Small intestine (tissue), 7 donors: ENCODE data around the gene MADCAM1. TPM values are rescaled to one million over a fixed set of nuclear protein-coding genes. Genes with fewer than 3 reads are reported as not detected.

ENCODE experiments used
- DNase-seq, 2 donors: peaks; one replicate each; pipeline versions ENCODE4 v3.0.0 to v3.0.0-alpha.2; 2013
- FAIRE-seq: peaks from 2 replicates; lab custom pipeline; 2012; peaks lifted over from hg19 to GRCh38; lab: Jason Lieb, UNC
- H3K27ac ChIP-seq, 3 donors: one replicate each; pipeline ENCODE4 v1.5.1; 2013; ENCODE audit warnings: low read length in 2 of 3, mild to moderate bottlenecking in 2 of 3, control low read depth in 1 of 3, inconsistent platforms in 1 of 3, low read depth in 1 of 3, moderate library complexity in 1 of 3
- H3K27me3 ChIP-seq, 3 donors: one replicate each; pipeline ENCODE4 v1.6.1; 2013; ENCODE audit warnings: low read length in 3 of 3, inconsistent platforms in 1 of 3; ENCODE audit not compliant: control insufficient read depth in 3 of 3, insufficient read depth in 3 of 3
- H3K36me3 ChIP-seq, 3 donors: one replicate each; pipeline ENCODE4 v1.6.1; 2013; ENCODE audit warnings: low read length in 3 of 3, inconsistent platforms in 1 of 3, low read depth in 1 of 3, mild to moderate bottlenecking in 1 of 3, moderate library complexity in 1 of 3; ENCODE audit not compliant: control insufficient read depth in 3 of 3, insufficient read depth in 2 of 3
- H3K4me1 ChIP-seq, 3 donors: one replicate each; pipeline ENCODE4 v1.6.1; 2013; ENCODE audit warnings: low read length in 2 of 3, inconsistent platforms in 1 of 3, low read depth in 1 of 3, mild to moderate bottlenecking in 1 of 3, moderate library complexity in 1 of 3; ENCODE audit not compliant: control insufficient read depth in 3 of 3, insufficient read depth in 2 of 3
- H3K4me3 ChIP-seq, 3 donors: one replicate each; pipeline ENCODE4 v1.5.1; 2013; ENCODE audit warnings: low read length in 3 of 3, control low read depth in 1 of 3, inconsistent platforms in 1 of 3, low read depth in 1 of 3, mild to moderate bottlenecking in 1 of 3, moderate library complexity in 1 of 3
- H3K9me3 ChIP-seq, 2 donors: one replicate each; pipeline ENCODE4 v1.6.1; 2013; ENCODE audit warnings: low read depth in 1 of 2, low read length in 1 of 2; ENCODE audit not compliant: control insufficient read depth in 2 of 2, insufficient read depth in 1 of 2
- WGBS, 3 donors: extraction: QIAGEN DNeasy Blood & Tissue Kit; methylation state at CpG; one replicate each; pipeline ENCODE4 v1.1.7; 2013; 5-methylcytosine and 5-hydroxymethylcytosine counted together
- polyA plus RNA-seq, 4 donors: library from polyadenylated mRNA; stranded (reverse) in 3 of 4; unstranded in 1 of 4; fragments of 200-250 nt in 3 of 4; fragments of 120-200 nt in 1 of 4; gene quantifications; one replicate each; pipeline versions ENCODE4 v1.2.1 to v1.2.3, GENCODE V29; 2013
- donor health status: healthy with polysubstance abuse.
- donor health status: control.
- donor health status: control.
- donor health status: Bipolar disorder and iron deficiency.
- donor health status: healthy.

MADCAM1 gene
- polyA plus RNA-seq, 4 donors = 1.1 to 11.3 (median 6.4) TPM; not detected in 1

DNA sequence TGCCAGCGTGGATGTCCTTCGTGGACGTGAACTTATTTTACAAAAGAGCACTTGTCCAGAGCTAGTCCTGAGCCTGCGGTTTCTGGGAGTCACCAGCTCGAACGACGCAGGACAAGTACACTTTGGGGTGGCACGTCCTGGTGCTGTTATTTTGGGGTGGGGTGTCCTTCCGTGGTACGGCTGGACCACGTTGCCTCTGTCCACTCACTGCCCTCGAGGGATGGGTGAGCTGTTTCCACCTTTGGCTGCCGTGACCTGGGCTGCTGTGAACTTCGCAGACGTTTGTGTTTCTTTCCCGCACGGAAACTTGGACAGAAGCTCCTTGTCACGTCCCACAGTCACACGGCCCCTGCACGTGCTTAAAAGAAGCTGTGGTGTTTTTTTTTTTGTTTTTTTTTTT is 58.5 kb downstream of the MADCAM1 start:
- WGBS, 3 donors = 73 to 80% (median 76%) methylated on average over 20 of the region's 20 CpGs
- FAIRE-seq (no peak), DNase-seq (no peak)
- no peaks in the 10 kb centered on the region for H3K36me3 ChIP-seq
- no peak overlapping the region for H3K27ac ChIP-seq
- no peak overlapping the region for H3K4me3 ChIP-seq
- H3K27me3 ChIP-seq = no peaks in the 10 kb centered on the region
- H3K4me1 ChIP-seq = no peaks in the 10 kb centered on the region
- H3K9me3 ChIP-seq = no peaks in the 10 kb centered on the region

Other genes starting within 250 kb of the MADCAM1 start
- 100 to 1,000 TPM in 2 of 4 donors, 10 to 100 TPM in 1, under 1 TPM in 1; 0.64 to 130 (median 109) TPM for gene PLPP2, start 205.1 kb upstream of the MADCAM1 start, polyA plus RNA-seq
- 10 to 100 TPM; 10.3 to 18.9 (median 14.4) TPM for gene MIER2, start 151.7 kb upstream of the MADCAM1 start, polyA plus RNA-seq
- gene C2CD4C, start 87.3 kb upstream of the MADCAM1 start, polyA plus RNA-seq = 1 to 10 TPM in 1 of 4 donors, under 1 TPM in 2, not detected in 1; 0.27 to 3.1 (median 0.80) TPM
- 10 to 100 TPM in 3 of 4 donors, 1 to 10 TPM in 1; 7.6 to 18.9 (median 12.3) TPM for gene SHC2, start 35.5 kb upstream of the MADCAM1 start, polyA plus RNA-seq
- gene TPGS1, start 11.0 kb downstream of the MADCAM1 start, polyA plus RNA-seq = 10 to 100 TPM; 17.4 to 38.4 (median 25.2) TPM
- 100 to 1,000 TPM in 2 of 4 donors, 10 to 100 TPM in 2; 58.2 to 113 (median 89.0) TPM for gene CDC34, start 35.3 kb downstream of the MADCAM1 start, polyA plus RNA-seq
- gene GZMM, start 47.6 kb downstream of the MADCAM1 start, polyA plus RNA-seq = 1 to 10 TPM in 3 of 4 donors, under 1 TPM in 1; 0.89 to 5.7 (median 1.8) TPM
- gene BSG, start 76.1 kb downstream of the MADCAM1 start, polyA plus RNA-seq = 100 to 1,000 TPM; 208 to 454 (median 374) TPM
- gene HCN2, start 93.4 kb downstream of the MADCAM1 start, polyA plus RNA-seq = under 1 TPM in 2 of 4 donors, not detected in 2; 0.19 to 0.58 TPM
- 100 to 1,000 TPM in 1 of 4 donors, 10 to 100 TPM in 3; 63.0 to 153 (median 86.8) TPM for gene POLRMT, start 137.1 kb downstream of the MADCAM1 start, polyA plus RNA-seq
- gene FGF22, start 143.4 kb downstream of the MADCAM1 start, polyA plus RNA-seq = under 1 TPM in 2 of 4 donors, not detected in 2; 0.12 to 0.30 TPM
- 10 to 100 TPM; 39.2 to 60.2 (median 55.4) TPM for gene RNF126, start 166.7 kb downstream of the MADCAM1 start, polyA plus RNA-seq
- gene FSTL3, start 179.9 kb downstream of the MADCAM1 start, polyA plus RNA-seq = 10 to 100 TPM in 2 of 4 donors, 1 to 10 TPM in 2; 4.0 to 31.9 (median 17.7) TPM
- gene PRSS57, start 199.0 kb downstream of the MADCAM1 start, polyA plus RNA-seq = under 1 TPM in 1 of 4 donors, not detected in 3; 0.95 TPM
- 10 to 100 TPM; 12.4 to 37.6 (median 25.3) TPM for gene PALM, start 212.4 kb downstream of the MADCAM1 start, polyA plus RNA-seq